ENCODE results near the gene SERPINH1. TPM values are rescaled to one million over a fixed set of nuclear protein-coding genes. Genes with fewer than 3 reads are reported as not detected.
A peak's percentile ranks its signal among the peaks of the same experiment; 100 is the strongest.

SERPINH1 gene
- polyA plus RNA-seq, 1 donor: 154 TPM

- H3K4me3 ChIP-seq (ENCODE audit: low read length): no peak overlapping the region
- WGBS (ENCODE audit: insufficient coverage, low lambda C conversion rate): no CpG with 5 or more reads among the region's 7 CpGs
- peaks cover 10% of the 10 kb centered on the region for H3K27me3 ChIP-seq (ENCODE audit: control insufficient read depth, insufficient read depth, low read length)
- peak in 1 of 2 donors; percentile 55 for DNase-seq
- H3K27ac ChIP-seq (ENCODE audit: low read length): peak overlapping the region; percentile 54
- H3K9me3 ChIP-seq (ENCODE audit: control insufficient read depth, low read depth, low read length): no peaks in the 10 kb centered on the region
- no peaks in the 10 kb centered on the region for H3K36me3 ChIP-seq (ENCODE audit: control insufficient read depth, insufficient read depth, low read length)
- peaks cover 63% of the 10 kb centered on the region for H3K4me1 ChIP-seq (ENCODE audit: control insufficient read depth, insufficient read depth, low read length)
These were observed 39.6 kb upstream of the SERPINH1 start for GRCh38 chr11:75522286-75523044.

DNA sequence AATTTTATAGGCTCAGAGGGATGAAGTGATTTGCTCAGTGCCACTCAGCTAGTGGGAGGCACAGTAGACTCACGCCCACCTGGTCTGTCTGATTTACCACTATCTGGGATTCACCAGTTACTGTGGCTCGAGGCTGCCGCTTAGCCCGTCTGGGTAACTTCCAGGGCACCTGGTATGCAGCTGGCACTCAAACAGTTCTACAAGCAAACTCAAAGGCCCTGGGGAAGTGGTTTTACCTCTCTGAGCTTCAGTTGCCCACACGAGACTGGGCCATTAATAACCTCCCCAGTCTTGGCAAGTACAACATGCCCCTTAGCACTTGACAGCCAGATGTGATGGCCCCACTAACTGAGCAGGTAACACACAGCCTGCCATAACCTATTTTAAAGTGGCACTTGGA, 38.9 kb upstream of the SERPINH1 start:
- DNase-seq: no peak
- Histone ChIP-seq H3K9me3 (ENCODE audit: control insufficient read depth, low read depth, low read length) (no peaks in the 10 kb centered on the region), H3K27ac (ENCODE audit: low read length) (peak overlapping the region; percentile 54), H3K4me3 (ENCODE audit: low read length) (peak overlapping the region; percentile 96), H3K4me1 (ENCODE audit: control insufficient read depth, insufficient read depth, low read length) (peaks cover 57% of the 10 kb centered on the region), H3K27me3 (ENCODE audit: control insufficient read depth, insufficient read depth, low read length) (peaks cover 10% of the 10 kb centered on the region), H3K36me3 (ENCODE audit: control insufficient read depth, insufficient read depth, low read length) (no peaks in the 10 kb centered on the region)
- no CpG with 5 or more reads among the region's 5 CpGs for WGBS (ENCODE audit: insufficient coverage, low lambda C conversion rate)

- WGBS (ENCODE audit: insufficient coverage, low lambda C conversion rate): no CpG with 5 or more reads among the region's 10 CpGs
- Histone ChIP-seq H3K36me3 (ENCODE audit: control insufficient read depth, insufficient read depth, low read length) (no peaks in the 10 kb centered on the region), H3K4me1 (ENCODE audit: control insufficient read depth, insufficient read depth, low read length) (peaks cover 52% of the 10 kb centered on the region), H3K27ac (ENCODE audit: low read length) (peak overlapping the region; percentile 54), H3K9me3 (ENCODE audit: control insufficient read depth, low read depth, low read length) (no peaks in the 10 kb centered on the region), H3K27me3 (ENCODE audit: control insufficient read depth, insufficient read depth, low read length) (peaks cover 10% of the 10 kb centered on the region), H3K4me3 (ENCODE audit: low read length) (peak overlapping the region; percentile 96)
- no peak for DNase-seq
These were observed 38.0 kb upstream of the SERPINH1 start for GRCh38 chr11:75523811-75524664.

DNA sequence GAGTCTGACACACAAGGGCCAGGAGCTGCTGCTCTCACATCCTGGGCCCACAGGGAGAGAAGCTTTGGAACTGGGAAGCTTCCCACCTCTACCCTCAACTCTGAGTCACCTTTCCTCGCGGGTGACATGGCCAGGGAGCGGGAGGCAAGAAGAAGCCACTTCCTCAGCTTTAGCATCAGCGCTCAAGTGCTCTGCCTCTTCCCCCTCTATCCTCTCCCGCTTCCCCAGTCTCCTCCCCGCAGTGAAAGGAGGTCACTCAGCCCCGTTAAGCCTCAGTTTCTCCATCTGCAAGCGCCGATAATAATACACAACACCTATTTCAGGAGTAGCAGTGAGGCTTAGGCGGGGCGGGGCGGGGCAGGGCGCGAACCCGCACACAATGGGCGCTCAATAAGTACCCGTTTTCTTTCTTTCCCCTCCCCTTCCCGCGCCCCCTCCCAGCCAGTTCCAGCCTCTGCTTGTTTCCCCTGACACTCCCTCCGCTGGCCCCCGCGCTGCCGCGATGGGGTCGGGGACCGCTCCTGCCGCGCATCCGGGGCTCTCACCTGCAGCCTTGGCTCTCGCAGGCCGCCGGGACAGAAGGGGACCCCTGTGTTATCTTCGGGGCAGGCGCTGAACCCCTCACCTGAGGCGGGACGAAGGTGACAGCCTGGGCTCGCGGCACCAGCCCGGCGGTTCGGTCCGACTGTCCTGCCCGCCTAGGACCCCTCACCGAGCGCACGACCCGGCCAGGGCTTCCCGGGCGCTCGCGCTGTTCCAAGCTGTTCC, 37.2 kb upstream of the SERPINH1 start:
- H3K27ac ChIP-seq (ENCODE audit: low read length): peak overlapping the region; percentile 54
- peak overlapping the region; percentile 96 for H3K4me3 ChIP-seq (ENCODE audit: low read length)
- DNase-seq: peak in 1 of 2 donors; percentile 60

GRCh38 chr11:75525433-75526191, 36.4 kb upstream of the SERPINH1 start, which contains the start of gene GDPD5:
GDPD5 (minus strand) TSS chr11:75525941; CDS start chr11:75477735, 48,206 bp downstream.
- DNase-seq: peak; percentile 85 to 95
- H3K4me1 ChIP-seq (ENCODE audit: control insufficient read depth, insufficient read depth, low read length): peaks cover 40% of the 10 kb centered on the region
- no peaks in the 10 kb centered on the region for H3K36me3 ChIP-seq (ENCODE audit: control insufficient read depth, insufficient read depth, low read length)
- H3K4me3 ChIP-seq (ENCODE audit: low read length): peak within 1 kb of the TSS; percentile 96
- no peaks in the 10 kb centered on the region for H3K9me3 ChIP-seq (ENCODE audit: control insufficient read depth, low read depth, low read length)
- peaks cover 10% of the 10 kb centered on the region for H3K27me3 ChIP-seq (ENCODE audit: control insufficient read depth, insufficient read depth, low read length)
- H3K27ac ChIP-seq (ENCODE audit: low read length): peak within 1 kb of the TSS; percentile 54
- WGBS (ENCODE audit: insufficient coverage, low lambda C conversion rate): no CpG with 5 or more reads among the region's 99 CpGs

More for the DNA sequence above, 37.2 kb upstream of the SERPINH1 start:
- Histone ChIP-seq H3K27me3 (ENCODE audit: control insufficient read depth, insufficient read depth, low read length) (peaks cover 10% of the 10 kb centered on the region), H3K9me3 (ENCODE audit: control insufficient read depth, low read depth, low read length) (no peaks in the 10 kb centered on the region), H3K36me3 (ENCODE audit: control insufficient read depth, insufficient read depth, low read length) (no peaks in the 10 kb centered on the region), H3K4me1 (ENCODE audit: control insufficient read depth, insufficient read depth, low read length) (peaks cover 46% of the 10 kb centered on the region)
- WGBS (ENCODE audit: insufficient coverage, low lambda C conversion rate): 6% methylated on average over 2 of the region's 51 CpGs

GRCh38 chr11:75526192-75526541, 35.9 kb upstream of the SERPINH1 start:
- no CpG with 5 or more reads among the region's 21 CpGs for WGBS (ENCODE audit: insufficient coverage, low lambda C conversion rate)
- H3K27ac ChIP-seq (ENCODE audit: low read length): no peak overlapping the region

DNA sequence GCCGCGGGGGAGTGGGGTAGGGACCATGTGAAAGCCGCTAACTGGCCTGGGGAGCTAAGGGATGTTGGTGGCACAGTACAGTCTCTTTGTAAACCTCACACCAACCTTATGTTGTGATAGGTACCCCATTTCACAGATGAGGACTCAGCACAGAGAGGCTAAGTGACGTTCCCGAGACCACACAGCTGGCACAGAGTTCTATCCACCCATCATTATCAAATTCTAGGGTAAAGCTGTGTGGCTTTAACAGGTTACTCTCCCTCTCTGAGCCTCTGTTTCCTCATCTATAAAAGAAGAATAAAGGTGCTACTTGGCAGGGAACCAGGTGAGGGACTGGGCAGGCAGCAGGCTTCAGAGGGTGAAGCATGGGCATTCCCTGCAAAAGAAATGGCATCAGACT, 34.9 kb upstream of the SERPINH1 start:
- no peaks in the 10 kb centered on the region for H3K36me3 ChIP-seq (ENCODE audit: control insufficient read depth, insufficient read depth, low read length)
- H3K4me1 ChIP-seq (ENCODE audit: control insufficient read depth, insufficient read depth, low read length): peaks cover 27% of the 10 kb centered on the region
- H3K9me3 ChIP-seq (ENCODE audit: control insufficient read depth, low read depth, low read length): no peaks in the 10 kb centered on the region
- no CpG with 5 or more reads among the region's 5 CpGs for WGBS (ENCODE audit: insufficient coverage, low lambda C conversion rate)
- no peak overlapping the region for H3K4me3 ChIP-seq (ENCODE audit: low read length)
- no peak overlapping the region for H3K27ac ChIP-seq (ENCODE audit: low read length)
- H3K27me3 ChIP-seq (ENCODE audit: control insufficient read depth, insufficient read depth, low read length): peaks cover 10% of the 10 kb centered on the region
- DNase-seq: no peak

More at GRCh38 chr11:75526192-75526541, 35.9 kb upstream of the SERPINH1 start:
- H3K4me1 ChIP-seq (ENCODE audit: control insufficient read depth, insufficient read depth, low read length): peaks cover 35% of the 10 kb centered on the region
- no peak for DNase-seq
- H3K36me3 ChIP-seq (ENCODE audit: control insufficient read depth, insufficient read depth, low read length): no peaks in the 10 kb centered on the region
- H3K9me3 ChIP-seq (ENCODE audit: control insufficient read depth, low read depth, low read length): no peaks in the 10 kb centered on the region
- peaks cover 10% of the 10 kb centered on the region for H3K27me3 ChIP-seq (ENCODE audit: control insufficient read depth, insufficient read depth, low read length)
- peak overlapping the region; percentile 71 for H3K4me3 ChIP-seq (ENCODE audit: low read length)

- no peaks in the 10 kb centered on the region for H3K9me3 ChIP-seq (ENCODE audit: control insufficient read depth, low read depth, low read length)
These were observed 33.9 kb upstream of the SERPINH1 start for GRCh38 chr11:75527938-75528735.

DNA sequence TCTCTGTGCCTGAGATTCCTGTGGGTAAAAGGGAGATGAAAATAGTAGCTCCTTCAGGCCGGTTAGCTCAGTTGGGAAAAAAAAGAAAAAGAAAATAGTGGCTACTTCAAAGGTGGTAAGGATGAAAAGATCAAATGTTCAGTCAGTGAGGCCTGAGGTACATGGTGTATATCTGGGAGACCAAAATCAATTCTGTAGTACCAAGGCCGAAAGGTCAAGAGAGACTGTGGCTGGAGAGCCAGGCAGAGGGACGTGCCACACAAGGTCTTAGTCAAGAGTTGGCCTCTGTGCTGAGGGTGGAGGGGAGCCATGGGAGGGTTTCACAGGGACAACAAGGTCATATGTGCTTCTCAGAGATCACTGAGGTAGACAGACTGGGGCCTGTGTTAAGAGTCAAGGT, 31.5 kb upstream of the SERPINH1 start:
- Histone ChIP-seq H3K27me3 (ENCODE audit: control insufficient read depth, insufficient read depth, low read length) (no peaks in the 10 kb centered on the region), H3K9me3 (ENCODE audit: control insufficient read depth, low read depth, low read length) (no peaks in the 10 kb centered on the region), H3K27ac (ENCODE audit: low read length) (no peak overlapping the region), H3K4me1 (ENCODE audit: control insufficient read depth, insufficient read depth, low read length) (peaks cover 24% of the 10 kb centered on the region), H3K36me3 (ENCODE audit: control insufficient read depth, insufficient read depth, low read length) (no peaks in the 10 kb centered on the region), H3K4me3 (ENCODE audit: low read length) (no peak overlapping the region)
- DNase-seq: no peak
- WGBS (ENCODE audit: insufficient coverage, low lambda C conversion rate): no CpG with 5 or more reads among the region's 3 CpGs

More at GRCh38 chr11:75527938-75528735, 33.9 kb upstream of the SERPINH1 start:
- Histone ChIP-seq H3K4me3 (ENCODE audit: low read length) (no peak overlapping the region), H3K4me1 (ENCODE audit: control insufficient read depth, insufficient read depth, low read length) (peaks cover 17% of the 10 kb centered on the region), H3K27me3 (ENCODE audit: control insufficient read depth, insufficient read depth, low read length) (peaks cover 10% of the 10 kb centered on the region), H3K27ac (ENCODE audit: low read length) (no peak overlapping the region), H3K36me3 (ENCODE audit: control insufficient read depth, insufficient read depth, low read length) (no peaks in the 10 kb centered on the region)
- no peak for DNase-seq
- WGBS (ENCODE audit: insufficient coverage, low lambda C conversion rate): no CpG with 5 or more reads among the region's 10 CpGs

Measured in large intestine (tissue), 3 donors.